Endothelial cell of umbilical vein (primary cell): ENCODE results near the gene ARHGEF12. TPM values are rescaled to one million over a fixed set of nuclear protein-coding genes. Genes with fewer than 3 reads are reported as not detected.

Source experiments
- BruUV-seq: library from RNA; stranded (reverse); fragments of 400-500 nt; replicated peaks from 2 replicates; lab custom pipeline; 2021; lab: Mats Ljungman, UMichigan
- CTCF ChIA-PET: fragments of 300-600, 350-600 bp; sonication (Branson Sonifier 250); formaldehyde crosslinking; loops from one replicate; lab custom pipeline; 2021; ENCODE audit warnings: antibody characterized with exemption, inconsistent platforms; lab: Charles Lee
- POLR2A ChIA-PET: fragments of 300-600, 350-600 bp; sonication (Branson Sonifier 250); formaldehyde crosslinking; loops from one replicate; lab custom pipeline; 2021; ENCODE audit warnings: antibody characterized with exemption, inconsistent platforms; lab: Charles Lee
- DNase-seq: peaks from one replicate; pipeline ENCODE4 v3.0.0-alpha.2; 2011; ENCODE audit warnings: low read depth, low spot score
- FAIRE-seq: peaks from 2 replicates; lab custom pipeline; 2011; peaks lifted over from hg19 to GRCh38; lab: Jason Lieb, UNC
- H2AFZ ChIP-seq: 2 replicates; pipeline ENCODE4 v1.6.0; 2012; ENCODE audit warnings: low read depth, low read length, control low read depth, inconsistent platforms
- H3K27ac ChIP-seq: 2 replicates; pipeline ENCODE4 v1.5.1; 2011; ENCODE audit warnings: low read depth, mild to moderate bottlenecking, control low read depth, low read length, moderate library complexity; ENCODE audit not compliant: insufficient read depth
- H3K27me3 ChIP-seq, 2 experiments: 2 replicates each; pipeline versions ENCODE4 v1.6.0 to v1.6.1; 2011; ENCODE audit warnings: low read length in 2 of 2, mixed read lengths in 1 of 2; ENCODE audit not compliant: control insufficient read depth in 2 of 2, insufficient read depth in 2 of 2
- H3K36me3 ChIP-seq, 2 experiments: 2 replicates in 1 of 2; 3 replicates in 1 of 2; pipeline ENCODE4 v1.5.1; 2011; ENCODE audit warnings: low read length in 2 of 2, mild to moderate bottlenecking in 1 of 2, moderate library complexity in 1 of 2; ENCODE audit not compliant: control insufficient read depth in 2 of 2, insufficient read depth in 2 of 2; ENCODE audit errors: extremely low read depth in 1 of 2
- H3K4me1 ChIP-seq: 3 replicates; pipeline ENCODE4 v1.5.1; 2011; ENCODE audit warnings: mild to moderate bottlenecking, low read length; ENCODE audit not compliant: control insufficient read depth, insufficient read depth; ENCODE audit errors: extremely low read depth
- H3K4me2 ChIP-seq: 2 replicates; pipeline ENCODE4 v1.6.1; 2011; ENCODE audit warnings: low read length, control low read depth, mixed read lengths; ENCODE audit not compliant: insufficient read depth
- H3K4me3 ChIP-seq, 3 experiments: fragments of 200-600 bp in 1 of 3; sonication (generic), shearing (Covaris generic) in 1 of 3; replicated peaks in 1 of 3; 2 replicates each; pipeline ENCODE4 v1.5.1; 2011 to 2016; ENCODE audit warnings: control low read depth in 3 of 3, low read length in 3 of 3, mild to moderate bottlenecking in 2 of 3, inconsistent platforms in 1 of 3, low read depth in 1 of 3, moderate library complexity in 1 of 3; ENCODE audit not compliant: insufficient read depth in 1 of 3
- H3K79me2 ChIP-seq: 2 replicates; pipeline ENCODE4 v1.6.0; 2012; ENCODE audit warnings: low read length, inconsistent platforms; ENCODE audit not compliant: control insufficient read depth, insufficient read depth
- H3K9ac ChIP-seq: replicated peaks from 2 replicates; pipeline ENCODE3; 2011; ENCODE audit warnings: low read length, control low read depth; ENCODE audit not compliant: insufficient read depth; ENCODE audit errors: extremely low read depth
- H3K9me1 ChIP-seq: replicated peaks from 3 replicates; pipeline ENCODE4 v1.6.0; 2011; ENCODE audit warnings: mild to moderate bottlenecking, low read length; ENCODE audit not compliant: control insufficient read depth, insufficient read depth; ENCODE audit errors: extremely low read depth
- H3K9me3 ChIP-seq: replicated peaks from 2 replicates; pipeline ENCODE4 v1.5.1; 2012; ENCODE audit warnings: low read length, inconsistent platforms; ENCODE audit not compliant: control insufficient read depth, insufficient read depth
- H4K20me1 ChIP-seq: replicated peaks from 2 replicates; pipeline ENCODE3; 2011; ENCODE audit warnings: mild to moderate bottlenecking, low read length; ENCODE audit not compliant: control insufficient read depth, insufficient read depth; ENCODE audit errors: extremely low read depth
- CTCF ChIP-seq, 2 donors: IDR thresholded peaks; 1 replicate in 1 of 2; 2 replicates in 1 of 2; pipeline ENCODE4 v1.5.1; 2011; ENCODE audit warnings: low read length in 2 of 2, mild to moderate bottlenecking in 2 of 2, moderate library complexity in 2 of 2, control low read depth in 1 of 2, inconsistent platforms in 1 of 2, low read depth in 1 of 2; ENCODE audit not compliant: insufficient read depth in 1 of 2; ENCODE audit errors: extremely low read depth in 1 of 2
- EZH2 ChIP-seq: IDR thresholded peaks from 2 replicates; pipeline ENCODE4 v1.6.1; 2012; ENCODE audit warnings: borderline replicate concordance, low read depth, mild to moderate bottlenecking, moderate library complexity, low read length, inconsistent platforms; ENCODE audit not compliant: severe bottlenecking
- FOS ChIP-seq: IDR thresholded peaks from 2 replicates; pipeline ENCODE4 v1.6.1; 2011; ENCODE audit warnings: mild to moderate bottlenecking, low read length, moderate library complexity, borderline replicate concordance; ENCODE audit not compliant: insufficient read depth
- GATA2 ChIP-seq: IDR thresholded peaks from 2 replicates; pipeline ENCODE4 v1.7.0; 2011; ENCODE audit warnings: low read depth, mild to moderate bottlenecking, moderate library complexity, mixed read lengths, low read length; ENCODE audit not compliant: insufficient read length, insufficient read depth
- MYC ChIP-seq: IDR thresholded peaks from one replicate; pipeline ENCODE4 v1.6.1; 2011; ENCODE audit warnings: mild to moderate bottlenecking, low read depth, low read length
- POLR2A ChIP-seq: IDR thresholded peaks from 2 replicates; pipeline ENCODE4 v1.6.1; 2012; ENCODE audit warnings: low read depth, mild to moderate bottlenecking, control low read depth, low read length
- POLR2AphosphoS5 ChIP-seq: IDR thresholded peaks from 2 replicates; pipeline ENCODE4 v1.6.1; 2012; ENCODE audit warnings: low read depth, mild to moderate bottlenecking, control low read depth, low read length, moderate library complexity; ENCODE audit not compliant: insufficient read depth
- dilution Hi-C: fragments of 300-500 bp; cut with MboI; formaldehyde crosslinking; loops from one replicate; pipeline ENCODE4 v1.15.0; 2019; ENCODE audit warnings: low sequenced_read_pairs; ENCODE audit not compliant: extremely low pct_ligation_motif_present
- intact Hi-C: fragments of 100-400 bp; cut with micrococcal nuclease; formaldehyde crosslinking; loops from one replicate; pipeline ENCODE4 v1.10.0; 2022
- polyA plus RNA-seq, 4 experiments: library from polyadenylated mRNA; depleted of rRNA in 3 of 4; stranded (reverse) in 3 of 4; unstranded in 1 of 4; fragments of >200 nt; gene quantifications; 2 replicates each; pipeline versions ENCODE4 v1.2.1 to v1.2.3, GENCODE V29; 2011 to 2012; ENCODE audit warnings: missing spikeins in 1 of 4
- total RNA-seq: library from RNA; stranded (reverse); gene quantifications from 2 replicates; pipeline ENCODE4 v1.2.3, GENCODE V29; 2021
- TF ChIP-seq, protein P1 (sequence below): IDR thresholded peaks from 2 replicates; pipeline ENCODE4 v1.6.1; 2011; ENCODE audit not compliant: insufficient read depth, insufficient read length

The ARHGEF12 gene
- total and polyA plus RNA-seq, 2 donors (not counting 3 experiments of a cell fraction or from before 2014, with no cell fraction given), result 20.9 to 125 TPM

GRCh38 chr11:120375076-120375475 is 38.9 kb downstream of the ARHGEF12 start:
- no peaks in the 10 kb centered on the region for H3K27me3 ChIP-seq
- peaks cover 2% of the 10 kb centered on the region for H3K4me1 ChIP-seq
- H3K4me3 ChIP-seq, result no peak overlapping the region
- DNase-seq, result peak; percentile 20
- no peak for FAIRE-seq
- no peak overlapping the region for H2AFZ ChIP-seq
- no TSS peak for BruUV-seq
- peaks cover 2% of the 10 kb centered on the region for H3K9me1 ChIP-seq
- intact Hi-C loops (loop anchor here (2.0 kb wide), 1 partner anchor 16 kb away; no protein-coding TSS in a partner anchor), dilution Hi-C loops (no loop called here)
- no peak overlapping the region for H3K4me2 ChIP-seq
- TF ChIP-seq GATA2 (no peak), MYC (no peak), POLR2A (no peak), POLR2AphosphoS5 (no peak), FOS (no peak), EZH2 (no peak), CTCF (IDR thresholded peaks at IDR 0.05; ENCODE audit: extremely low read depth in 1 of 2, insufficient read depth in 1 of 2, low read depth in 1 of 2, low read length in 2 of 2) (no peak)
- TF ChIP-seq, protein P1, sequence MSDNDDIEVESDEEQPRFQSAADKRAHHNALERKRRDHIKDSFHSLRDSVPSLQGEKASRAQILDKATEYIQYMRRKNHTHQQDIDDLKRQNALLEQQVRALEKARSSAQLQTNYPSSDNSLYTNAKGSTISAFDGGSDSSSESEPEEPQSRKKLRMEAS, result no peak
- no peaks in the 10 kb centered on the region for H3K9me3 ChIP-seq
- no peak overlapping the region for H3K27ac ChIP-seq
- ChIA-PET POLR2A (no interaction called here), CTCF (interaction anchor here (0.7 to 1.6 kb wide), 6 partner anchors 9 to 340 kb away, joined by 3 to 5 read pairs (median 3); no protein-coding TSS in a partner anchor)
- no peaks in the 10 kb centered on the region for H3K36me3 ChIP-seq
- H4K20me1 ChIP-seq, result peaks cover 18% of the 10 kb centered on the region
- H3K79me2 ChIP-seq, result peaks cover 96% of the 10 kb centered on the region
- H3K9ac ChIP-seq, result no peak overlapping the region
